Measurements from ENCODE around the gene MRPL4.

DNA sequence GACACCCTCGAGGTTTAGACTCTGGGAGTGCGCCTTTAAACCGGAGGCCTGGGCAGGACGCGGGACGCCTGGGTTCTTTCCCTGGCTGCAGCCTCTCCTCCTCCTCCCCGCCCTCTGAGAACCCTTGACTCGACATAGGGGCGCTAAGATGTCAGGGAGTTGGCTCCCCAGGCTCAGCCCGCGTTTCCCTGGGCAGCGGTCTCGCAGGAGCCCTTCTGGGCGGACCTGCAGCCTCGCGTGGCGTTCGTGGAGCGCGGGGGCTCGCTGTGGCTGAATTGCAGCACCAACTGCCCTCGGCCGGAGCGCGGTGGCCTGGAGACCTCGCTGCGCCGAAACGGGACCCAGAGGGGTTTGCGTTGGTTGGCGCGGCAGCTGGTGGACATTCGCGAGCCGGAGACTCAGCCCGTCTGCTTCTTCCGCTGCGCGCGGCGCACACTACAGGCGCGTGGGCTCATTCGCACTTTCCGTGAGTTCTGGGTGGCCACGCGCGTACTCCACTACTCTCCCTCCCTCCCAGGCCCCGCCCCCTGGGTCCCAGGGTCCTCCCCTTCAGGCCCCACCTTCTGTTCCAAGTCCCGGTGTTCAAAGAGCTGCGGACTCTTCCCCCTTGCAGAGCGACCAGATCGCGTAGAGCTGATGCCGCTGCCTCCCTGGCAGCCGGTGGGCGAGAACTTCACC lies 39.0 kb downstream of the MRPL4 start:
- TF ChIP-seq, protein P1, sequence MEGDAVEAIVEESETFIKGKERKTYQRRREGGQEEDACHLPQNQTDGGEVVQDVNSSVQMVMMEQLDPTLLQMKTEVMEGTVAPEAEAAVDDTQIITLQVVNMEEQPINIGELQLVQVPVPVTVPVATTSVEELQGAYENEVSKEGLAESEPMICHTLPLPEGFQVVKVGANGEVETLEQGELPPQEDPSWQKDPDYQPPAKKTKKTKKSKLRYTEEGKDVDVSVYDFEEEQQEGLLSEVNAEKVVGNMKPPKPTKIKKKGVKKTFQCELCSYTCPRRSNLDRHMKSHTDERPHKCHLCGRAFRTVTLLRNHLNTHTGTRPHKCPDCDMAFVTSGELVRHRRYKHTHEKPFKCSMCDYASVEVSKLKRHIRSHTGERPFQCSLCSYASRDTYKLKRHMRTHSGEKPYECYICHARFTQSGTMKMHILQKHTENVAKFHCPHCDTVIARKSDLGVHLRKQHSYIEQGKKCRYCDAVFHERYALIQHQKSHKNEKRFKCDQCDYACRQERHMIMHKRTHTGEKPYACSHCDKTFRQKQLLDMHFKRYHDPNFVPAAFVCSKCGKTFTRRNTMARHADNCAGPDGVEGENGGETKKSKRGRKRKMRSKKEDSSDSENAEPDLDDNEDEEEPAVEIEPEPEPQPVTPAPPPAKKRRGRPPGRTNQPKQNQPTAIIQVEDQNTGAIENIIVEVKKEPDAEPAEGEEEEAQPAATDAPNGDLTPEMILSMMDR (IDR thresholded peaks at IDR 0.05), result no peak
- TF ChIP-seq POLR2A (IDR thresholded peaks at IDR 0.05), result peak; percentile 10
